K562 treated with DMSO at 1 percent for 24 hours (cell line): ENCODE results near the gene SENP3. TPM values are rescaled to one million over a fixed set of nuclear protein-coding genes. Genes with fewer than 3 reads are reported as not detected.

Source experiments
- total RNA-seq: library from RNA; unstranded; fragments of 300-600 nt; gene quantifications from 2 replicates; pipeline ENCODE4 v1.2.3, GENCODE V29; 2022; ENCODE audit warnings: low read depth; ENCODE audit not compliant: insufficient read depth

SENP3 gene
- 42.9 and 47.5 TPM in 2 replicates for total RNA-seq

DNA sequence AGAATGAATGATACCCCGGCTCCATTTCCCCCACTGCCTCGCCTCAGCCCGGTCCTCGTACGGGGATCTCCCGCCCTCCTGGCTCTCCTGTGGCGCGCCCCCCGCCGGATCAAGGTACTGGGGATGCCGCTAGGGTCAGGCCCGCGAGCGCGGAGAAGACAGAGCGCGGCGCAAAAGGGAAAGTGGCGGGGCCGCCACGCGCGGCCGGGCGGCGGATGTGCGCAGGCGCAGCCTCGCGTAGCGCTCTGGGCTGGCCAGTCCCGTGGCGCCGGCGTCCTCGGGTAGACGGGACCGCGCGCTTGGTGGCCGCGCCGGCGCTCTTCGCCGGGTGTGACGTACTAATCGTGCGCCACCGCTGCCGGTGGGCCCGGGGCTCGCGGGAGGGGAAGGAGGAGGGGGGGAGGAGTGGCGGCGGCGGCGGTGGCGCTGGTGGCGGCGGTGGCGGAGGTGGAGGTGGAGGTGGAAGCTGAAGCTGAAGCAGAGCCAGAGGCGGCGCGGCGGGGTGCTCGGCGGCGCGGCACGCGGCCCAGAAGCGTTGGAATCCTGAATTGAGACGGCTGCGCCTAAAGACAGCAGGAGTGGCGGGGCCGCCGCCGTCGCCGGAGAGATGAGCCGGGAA lies at the start of gene SENP3:
Gene SENP3, plus strand, starts transcription at position 331 of the 619 bp plus-strand sequence. CDS start 1,158 bp downstream, outside the sequence.

DNA sequence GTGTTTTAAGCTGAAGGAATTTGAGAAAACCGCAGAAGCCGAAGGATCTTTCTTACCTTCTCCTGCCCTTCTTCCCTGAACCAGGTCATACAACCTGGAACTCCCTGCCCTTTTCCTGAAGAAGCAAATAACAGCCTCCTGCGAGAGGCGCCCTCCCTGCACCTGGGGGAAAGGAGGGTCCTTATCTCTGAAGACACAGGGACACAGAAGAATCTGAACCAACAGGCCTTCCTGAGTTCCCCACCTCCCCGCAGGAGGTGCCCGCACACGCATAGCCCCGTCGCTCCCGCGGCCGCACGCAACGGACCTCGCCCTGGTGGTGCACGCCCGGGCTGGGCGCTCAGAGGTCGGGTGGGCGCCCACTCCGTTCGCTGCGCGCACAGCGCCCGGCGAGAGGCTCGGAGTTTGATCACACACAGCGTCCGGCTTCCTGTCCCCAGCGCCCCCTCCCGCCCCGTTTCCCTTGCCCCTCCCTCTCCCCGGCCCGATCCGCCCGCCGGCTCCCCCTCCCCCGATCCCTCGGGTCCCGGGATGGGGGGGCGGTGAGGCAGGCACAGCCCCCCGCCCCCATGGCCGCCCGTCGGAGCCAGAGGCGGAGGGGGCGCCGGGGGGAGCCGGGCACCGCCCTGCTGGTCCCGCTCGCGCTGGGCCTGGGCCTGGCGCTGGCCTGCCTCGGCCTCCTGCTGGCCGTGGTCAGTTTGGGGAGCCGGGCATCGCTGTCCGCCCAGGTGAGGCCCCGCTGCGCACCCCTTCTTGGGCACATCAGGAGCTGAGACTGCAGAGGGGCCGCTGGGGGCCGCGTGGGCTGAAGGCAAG lies 12.9 kb upstream of the SENP3 start, which contains the start of gene TNFSF12:
Gene TNFSF12, plus strand, starts transcription at position 474 of the 816 bp plus-strand sequence. Its CDS starts 96 bp downstream, at position 570.

DNA sequence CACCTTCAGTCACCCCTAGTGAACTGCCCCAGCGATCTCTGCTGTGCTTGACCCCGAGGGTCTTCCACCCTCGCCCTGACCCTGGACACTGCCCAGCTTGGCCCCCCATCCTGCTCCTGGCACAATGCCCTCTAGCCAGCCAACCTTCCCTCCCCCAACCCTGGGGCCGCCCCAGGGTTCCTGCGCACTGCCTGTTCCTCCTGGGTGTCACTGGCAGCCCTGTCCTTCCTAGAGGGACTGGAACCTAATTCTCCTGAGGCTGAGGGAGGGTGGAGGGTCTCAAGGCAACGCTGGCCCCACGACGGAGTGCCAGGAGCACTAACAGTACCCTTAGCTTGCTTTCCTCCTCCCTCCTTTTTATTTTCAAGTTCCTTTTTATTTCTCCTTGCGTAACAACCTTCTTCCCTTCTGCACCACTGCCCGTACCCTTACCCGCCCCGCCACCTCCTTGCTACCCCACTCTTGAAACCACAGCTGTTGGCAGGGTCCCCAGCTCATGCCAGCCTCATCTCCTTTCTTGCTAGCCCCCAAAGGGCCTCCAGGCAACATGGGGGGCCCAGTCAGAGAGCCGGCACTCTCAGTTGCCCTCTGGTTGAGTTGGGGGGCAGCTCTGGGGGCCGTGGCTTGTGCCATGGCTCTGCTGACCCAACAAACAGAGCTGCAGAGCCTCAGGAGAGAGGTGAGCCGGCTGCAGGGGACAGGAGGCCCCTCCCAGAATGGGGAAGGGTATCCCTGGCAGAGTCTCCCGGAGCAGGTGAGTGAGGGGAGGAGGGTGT lies 3.0 kb upstream of the SENP3 start, which contains the start of gene TNFSF13:
Gene TNFSF13, plus strand, starts transcription at position 207 of the 776 bp plus-strand sequence. Its CDS starts 290 bp downstream, at position 497.

DNA sequence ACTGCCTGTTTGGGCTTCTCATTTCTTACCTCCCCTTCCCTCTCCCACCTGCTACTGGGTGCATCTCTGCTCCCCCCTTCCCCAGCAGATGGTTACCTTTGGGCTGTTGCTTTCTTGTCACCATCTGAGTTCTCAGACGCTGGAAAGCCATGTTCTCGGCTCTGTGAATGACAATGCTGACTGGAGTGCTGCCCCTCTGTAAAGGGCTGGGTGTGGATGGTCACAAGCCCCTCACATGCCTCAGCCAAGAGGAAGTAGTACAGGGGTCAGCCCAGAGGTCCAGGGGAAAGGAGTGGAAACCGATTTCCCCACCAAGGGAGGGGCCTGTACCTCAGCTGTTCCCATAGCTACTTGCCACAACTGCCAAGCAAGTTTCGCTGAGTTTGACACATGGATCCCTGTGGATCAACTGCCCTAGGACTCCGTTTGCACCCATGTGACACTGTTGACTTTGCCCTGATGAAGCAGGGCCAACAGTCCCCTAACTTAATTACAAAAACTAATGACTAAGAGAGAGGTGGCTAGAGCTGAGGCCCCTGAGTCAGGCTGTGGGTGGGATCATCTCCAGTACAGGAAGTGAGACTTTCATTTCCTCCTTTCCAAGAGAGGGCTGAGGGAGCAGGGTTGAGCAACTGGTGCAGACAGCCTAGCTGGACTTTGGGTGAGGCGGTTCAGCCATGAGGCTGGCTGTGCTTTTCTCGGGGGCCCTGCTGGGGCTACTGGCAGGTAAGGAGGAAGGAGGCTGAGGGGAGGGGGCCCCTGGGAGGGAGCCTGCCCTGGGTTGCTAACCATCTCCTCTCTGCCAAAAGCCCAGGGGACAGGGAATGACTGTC lies 17.5 kb downstream of the SENP3 start, which contains the start of gene CD68:
Gene CD68, plus strand, starts transcription at position 638 of the 833 bp plus-strand sequence. Its CDS starts 40 bp downstream, at position 678.

DNA sequence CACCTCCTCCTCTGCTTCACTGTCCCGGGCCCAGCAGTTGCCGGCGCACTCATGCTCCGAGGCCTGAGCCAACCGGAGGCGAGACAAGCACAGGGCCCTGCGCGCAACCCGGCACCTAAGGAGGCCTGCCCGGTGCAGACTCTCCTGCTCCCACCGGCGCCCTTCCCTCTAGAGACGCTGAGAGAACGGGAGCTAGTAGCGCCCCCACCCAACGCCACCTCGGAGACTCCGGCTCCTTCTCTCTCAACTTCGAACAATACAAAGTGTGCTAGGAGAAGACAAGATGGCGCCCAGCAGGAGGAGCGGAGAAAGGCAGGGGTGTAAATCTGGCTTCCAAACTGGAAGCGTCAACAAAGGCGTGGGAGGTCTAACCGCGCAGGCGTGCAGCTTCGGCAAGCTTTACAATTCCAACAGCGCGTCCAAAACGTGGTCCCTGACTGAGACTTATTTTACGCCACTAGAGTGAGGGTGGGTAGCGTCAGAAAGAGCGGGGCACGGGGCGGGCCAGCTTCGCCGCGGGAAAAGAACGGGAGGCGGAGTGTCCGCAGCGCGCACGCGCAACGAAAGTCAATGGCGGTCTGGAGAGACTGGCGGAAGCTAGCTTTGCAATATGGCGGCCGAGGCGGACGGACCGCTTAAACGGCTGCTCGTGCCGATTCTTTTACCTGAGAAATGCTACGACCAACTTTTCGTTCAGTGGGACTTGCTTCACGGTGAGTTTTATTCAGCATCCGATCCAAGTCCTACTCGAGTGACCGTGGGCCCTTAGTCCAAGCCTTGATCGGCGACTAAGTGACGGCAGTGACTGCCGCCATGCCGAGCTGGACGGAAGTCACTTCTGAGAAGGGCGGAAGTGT lies 21.8 kb downstream of the SENP3 start, which contains the start of gene MPDU1:
Gene MPDU1, plus strand, starts transcription at position 600 of the 857 bp plus-strand sequence. Its CDS starts 11 bp downstream, at position 611.

DNA sequence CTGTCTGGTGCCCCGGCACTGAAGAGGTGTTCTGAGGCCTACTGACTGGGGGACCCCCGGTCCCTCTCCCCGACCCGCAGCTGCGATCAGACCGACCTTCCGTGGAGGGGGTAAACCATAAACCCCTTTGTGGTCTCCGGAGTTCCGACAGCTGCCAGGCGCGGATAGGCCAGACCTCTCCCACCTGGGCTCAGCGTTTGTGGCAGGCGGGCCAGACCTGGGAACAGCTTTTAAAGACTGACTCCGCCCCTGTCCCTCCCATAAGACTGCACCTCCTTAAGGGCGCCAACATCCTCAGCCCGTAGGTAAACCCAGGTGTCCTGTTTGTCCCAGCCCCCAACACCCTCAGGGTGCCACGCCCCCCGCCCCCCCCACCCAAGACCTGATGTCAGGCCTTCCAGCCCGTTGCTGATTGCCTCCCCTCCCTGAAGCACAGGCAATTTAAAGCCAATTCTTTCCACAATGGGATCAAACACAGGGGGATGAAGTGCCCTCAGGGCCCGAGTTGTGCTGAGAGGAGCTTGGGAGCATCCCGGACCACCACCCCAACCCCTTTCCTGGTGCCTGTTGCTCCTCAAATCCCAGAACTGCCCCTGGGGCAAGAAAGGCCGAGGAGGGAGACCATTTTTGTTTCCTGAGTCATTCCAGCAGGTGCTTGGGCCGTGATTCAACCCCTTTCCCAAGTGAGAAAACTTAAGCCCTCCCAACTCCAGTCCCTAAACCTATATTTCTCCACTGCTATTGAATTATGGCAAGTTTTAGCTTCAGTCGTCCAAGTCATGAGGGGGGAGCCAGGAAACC lies 28.4 kb downstream of the SENP3 start, which contains the start of gene SOX15:
Gene SOX15, minus strand, starts transcription at position 204 of the 801 bp plus-strand sequence. CDS start 418 bp downstream, outside the sequence.

DNA sequence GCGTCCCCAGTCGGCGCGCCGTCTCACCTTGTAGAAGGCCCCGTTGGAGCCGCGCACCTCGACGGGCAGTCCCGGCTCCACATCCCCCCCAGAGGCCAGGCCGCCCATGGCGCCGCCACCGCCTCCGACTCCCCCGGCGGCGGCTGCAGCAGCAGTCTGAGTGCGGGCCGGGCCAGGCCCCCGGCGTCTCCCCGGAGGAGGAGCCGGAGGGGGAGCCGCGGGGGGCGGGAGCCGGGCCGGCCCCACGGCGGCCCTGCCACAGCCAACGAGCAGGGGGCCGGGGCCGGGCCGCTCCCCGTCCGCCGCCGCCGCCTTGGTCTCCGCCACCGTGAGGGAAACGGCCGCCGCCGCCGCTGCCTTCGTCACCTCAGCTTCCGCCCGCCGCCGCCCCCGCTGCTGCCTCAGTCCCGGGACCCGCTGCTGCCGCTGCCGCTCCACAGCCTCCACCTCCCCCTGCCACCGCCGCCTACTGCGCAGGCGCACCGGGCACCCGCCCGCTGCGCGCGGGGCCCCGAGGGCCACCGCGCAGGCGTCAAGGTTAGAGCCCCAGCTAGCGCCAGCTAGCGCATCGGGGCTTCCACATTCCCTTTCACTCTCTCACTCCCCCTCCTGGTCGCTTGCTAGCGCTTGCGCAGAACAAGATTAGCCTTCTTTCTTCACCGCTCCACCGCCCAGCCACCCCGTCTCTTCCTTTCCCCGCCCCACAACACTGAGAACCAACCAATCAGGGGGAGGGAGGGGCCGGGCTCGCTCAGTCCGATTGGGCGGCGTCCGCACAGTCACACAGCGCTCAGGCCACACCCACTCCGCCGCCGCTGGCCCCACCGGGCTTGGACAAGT lies 52.9 kb downstream of the SENP3 start, which contains the start of gene FXR2:
Gene FXR2, minus strand, starts transcription at position 473 of the 840 bp plus-strand sequence. Its CDS starts 365 bp downstream, at position 108.

Other genes starting within 250 kb of the SENP3 start
- gene GPS2, start 246.6 kb upstream of the SENP3 start, total RNA-seq = 64.3 and 71.2 TPM in 2 replicates
- gene NEURL4, start 232.6 kb upstream of the SENP3 start, total RNA-seq = 15.7 and 18.8 TPM in 2 replicates
- 2.6 and 6.1 TPM in 2 replicates for gene ACAP1, start 225.4 kb upstream of the SENP3 start, total RNA-seq
- 7.3 and 8.6 TPM in 2 replicates for gene KCTD11, start 209.8 kb upstream of the SENP3 start, total RNA-seq
- gene TMEM95, start 206.8 kb upstream of the SENP3 start, total RNA-seq = not detected in 2 replicates
- 7.3 and 8.8 TPM in 2 replicates for gene TNK1, start 180.8 kb upstream of the SENP3 start, total RNA-seq
- 11.9 and 13.9 TPM in 2 replicates for gene PLSCR3, start 167.4 kb upstream of the SENP3 start, total RNA-seq
- 67.8 and 69.3 TPM in 2 replicates for gene TMEM256, start 157.8 kb upstream of the SENP3 start, total RNA-seq
- 14.2 and 14.9 TPM in 2 replicates for gene NLGN2, start 154.1 kb upstream of the SENP3 start, total RNA-seq
- not detected in 2 replicates for gene SPEM1, start 141.6 kb upstream of the SENP3 start, total RNA-seq
- not detected in 2 replicates for gene SPEM2, start 136.3 kb upstream of the SENP3 start, total RNA-seq
- gene SPEM3, start 133.1 kb upstream of the SENP3 start, total RNA-seq = not detected in 2 replicates
- 14.7 and 16.9 TPM in 2 replicates for gene TMEM102, start 126.5 kb upstream of the SENP3 start, total RNA-seq
- gene FGF11, start 122.4 kb upstream of the SENP3 start, total RNA-seq = 6.3 and 7.5 TPM in 2 replicates
- 12.6 and 14.0 TPM in 2 replicates for gene CHRNB1, start 116.9 kb upstream of the SENP3 start, total RNA-seq
- gene ZBTB4, start 82.3 kb upstream of the SENP3 start, total RNA-seq = 5.5 and 5.6 TPM in 2 replicates
- not detected in 2 replicates for gene SLC35G6, start 80.5 kb upstream of the SENP3 start, total RNA-seq
- 81.8 and 97.0 TPM in 2 replicates for gene POLR2A, start 77.6 kb upstream of the SENP3 start, total RNA-seq
- 0.58 and 1.4 TPM in 2 replicates for gene TNFSF12, start 12.9 kb upstream of the SENP3 start, total RNA-seq
- gene TNFSF13, start 3.2 kb upstream of the SENP3 start, total RNA-seq = 1.5 and 2.0 TPM in 2 replicates
- 31.3 and 38.5 TPM in 2 replicates for gene CD68, start 17.7 kb downstream of the SENP3 start, total RNA-seq
- 81.0 and 84.2 TPM in 2 replicates for gene MPDU1, start 21.9 kb downstream of the SENP3 start, total RNA-seq
- 3.9 and 4.4 TPM in 2 replicates for gene SOX15, start 28.2 kb downstream of the SENP3 start, total RNA-seq
- gene FXR2, start 53.0 kb downstream of the SENP3 start, total RNA-seq = 71.8 and 73.7 TPM in 2 replicates
- 62.8 TPM in 2 replicates for gene SAT2, start 65.9 kb downstream of the SENP3 start, total RNA-seq
- gene SHBG, start 68.2 kb downstream of the SENP3 start, total RNA-seq = 0.68 and 0.93 TPM in 2 replicates
- gene ATP1B2, start 89.0 kb downstream of the SENP3 start, total RNA-seq = 4.5 and 5.6 TPM in 2 replicates
- gene TP53, start 125.6 kb downstream of the SENP3 start, total RNA-seq = 4.8 and 6.3 TPM in 2 replicates
- 47.2 and 47.5 TPM in 2 replicates for gene WRAP53, start 126.6 kb downstream of the SENP3 start, total RNA-seq
- gene EFNB3, start 143.3 kb downstream of the SENP3 start, total RNA-seq = 0.10 TPM in 1 of 2 replicates, not detected in the other
- gene DNAH2, start 155.8 kb downstream of the SENP3 start, total RNA-seq = not detected in 2 replicates